GM12874 (cell line): Measurements from ENCODE around the gene ARFGEF3.

Experiments used
- CTCF ChIP-seq: IDR thresholded peaks from 2 replicates; pipeline ENCODE4 v1.5.1; 2011; ENCODE audit warnings: low read depth, mild to moderate bottlenecking, control low read depth, low read length, moderate library complexity; ENCODE audit not compliant: insufficient read depth

The ARFGEF3 gene

GRCh38 chr6:138307816-138308730 is 146.3 kb downstream of the ARFGEF3 start:
- no peak for TF ChIP-seq CTCF

- no peak for TF ChIP-seq CTCF
Observed at GRCh38 chr6:138308731-138309110, 147.0 kb downstream of the ARFGEF3 start.

GRCh38 chr6:138309695-138310094 is 148.0 kb downstream of the ARFGEF3 start:
- TF ChIP-seq CTCF: no peak

- no peak for TF ChIP-seq CTCF
Observed at GRCh38 chr6:138310294-138310693, 148.6 kb downstream of the ARFGEF3 start.

GRCh38 chr6:138310821-138311220 is 149.1 kb downstream of the ARFGEF3 start:
- TF ChIP-seq CTCF: no peak

- no peak for TF ChIP-seq CTCF
Observed at GRCh38 chr6:138311268-138311667, 149.5 kb downstream of the ARFGEF3 start.

- no peak for TF ChIP-seq CTCF
Observed at GRCh38 chr6:138318741-138319375, 157.1 kb downstream of the ARFGEF3 start.
